Measurements from ENCODE around the gene CNIH3. TPM values are rescaled to one million over a fixed set of nuclear protein-coding genes. Genes with fewer than 3 reads are reported as not detected.
A peak's percentile ranks its signal among the peaks of the same experiment; 100 is the strongest.

Gene CNIH3
- total RNA-seq, 4 donors from 2014 or later: 1.9 to 7.0 (median 4.0) TPM

- Histone ChIP-seq H3K27me3 (no peaks in the 10 kb centered on the region), H3K4me3 (replicated peaks in 1 of 3) (no peak overlapping the region), H3K27ac (no peak overlapping the region), H3K36me3 (no peaks in the 10 kb centered on the region), H3K4me1 (no peaks in the 10 kb centered on the region), H3K9me3 (no peaks in the 10 kb centered on the region)
- no peak for TF ChIP-seq POLR2A (IDR thresholded peaks at IDR 0.05)
- no peak for TF ChIP-seq CTCF (IDR thresholded peaks at IDR 0.05)
- DNase-seq: no peak
- 37 to 38% methylated on average over 4 of the region's 4 CpGs for WGBS, 2 donors
- intact Hi-C loops (cut with DNase I): loop anchor here (5.0 to 10.0 kb wide), 2 partner anchors 212 to 284 kb away; partner anchors contain the start of gene DNAH14
These were observed 24.5 kb downstream of the CNIH3 start for GRCh38 chr1:224640587-224640986.

GRCh38 chr1:224641030-224641429 lies 24.9 kb downstream of the CNIH3 start:
- Histone ChIP-seq H3K4me3 (replicated peaks in 1 of 3) (no peak overlapping the region), H3K27ac (no peak overlapping the region)

GRCh38 chr1:224643653-224644052 lies 27.5 kb downstream of the CNIH3 start:
- no peak for TF ChIP-seq CTCF (IDR thresholded peaks at IDR 0.05)
- TF ChIP-seq POLR2A (IDR thresholded peaks at IDR 0.05): no peak
- no peak overlapping the region for H3K27ac ChIP-seq
- H3K36me3 ChIP-seq: no peaks in the 10 kb centered on the region
- WGBS, 2 donors: 81% methylated on average over 4 to 5 of the region's 5 CpGs
- no peaks in the 10 kb centered on the region for H3K4me1 ChIP-seq
- no peaks in the 10 kb centered on the region for H3K9me3 ChIP-seq
- H3K27me3 ChIP-seq: no peaks in the 10 kb centered on the region
- no peak overlapping the region for H3K4me3 ChIP-seq (replicated peaks in 1 of 3)
- intact Hi-C loops (cut with DNase I): loop anchor here (5.0 to 10.0 kb wide), 2 partner anchors 209 to 281 kb away; partner anchors contain the start of gene DNAH14
- no peak for DNase-seq

More at GRCh38 chr1:224641030-224641429, 24.9 kb downstream of the CNIH3 start:
- no peaks in the 10 kb centered on the region for H3K9me3 ChIP-seq
- no peak for DNase-seq
- H3K27me3 ChIP-seq: no peaks in the 10 kb centered on the region
- TF ChIP-seq POLR2A (IDR thresholded peaks at IDR 0.05) (no peak), CTCF (IDR thresholded peaks at IDR 0.05) (no peak)
- H3K4me1 ChIP-seq: no peaks in the 10 kb centered on the region
- no peaks in the 10 kb centered on the region for H3K36me3 ChIP-seq
- intact Hi-C loops (cut with DNase I): loop anchor here (5.0 to 10.0 kb wide), 2 partner anchors 211 to 284 kb away; partner anchors contain the start of gene DNAH14
- 50 to 52% methylated on average over 7 of the region's 7 CpGs for WGBS, 2 donors

- H3K4me1 ChIP-seq: no peaks in the 10 kb centered on the region
- H3K27me3 ChIP-seq: no peaks in the 10 kb centered on the region
- intact Hi-C loops (cut with DNase I): loop anchor here (5.0 to 10.0 kb wide), 2 partner anchors 208 to 280 kb away; partner anchors contain the start of gene DNAH14
- TF ChIP-seq POLR2A (IDR thresholded peaks at IDR 0.05) (no peak), CTCF (IDR thresholded peaks at IDR 0.05) (peak; percentile 52 to 85 (median 76))
- H3K27ac ChIP-seq: no peak overlapping the region
- DNase-seq: peak; percentile 26 to 39
- WGBS, 2 donors: 39 to 41% methylated on average over 5 of the region's 5 CpGs
- no peaks in the 10 kb centered on the region for H3K9me3 ChIP-seq
- H3K4me3 ChIP-seq (replicated peaks in 1 of 3): no peak overlapping the region
- no peaks in the 10 kb centered on the region for H3K36me3 ChIP-seq
These were observed 28.5 kb downstream of the CNIH3 start for GRCh38 chr1:224644553-224645154.

- intact Hi-C loops (cut with DNase I): loop anchor here (10.0 kb wide), 1 partner anchor 277 kb away; the partner anchor contains the start of gene DNAH14
- WGBS, 2 donors: 90 to 92% methylated on average over 2 of the region's 2 CpGs
- H3K36me3 ChIP-seq: no peaks in the 10 kb centered on the region
- no peak for TF ChIP-seq POLR2A (IDR thresholded peaks at IDR 0.05)
- no peak for TF ChIP-seq CTCF (IDR thresholded peaks at IDR 0.05)
- no peak overlapping the region for H3K4me3 ChIP-seq (replicated peaks in 1 of 3)
- no peaks in the 10 kb centered on the region for H3K27me3 ChIP-seq
- H3K27ac ChIP-seq: no peak overlapping the region
- H3K4me1 ChIP-seq: no peaks in the 10 kb centered on the region
- H3K9me3 ChIP-seq: no peaks in the 10 kb centered on the region
- DNase-seq: no peak
These were observed 31.3 kb downstream of the CNIH3 start for GRCh38 chr1:224647449-224647848.
